Measurements from ENCODE around the gene YJEFN3.

DNA sequence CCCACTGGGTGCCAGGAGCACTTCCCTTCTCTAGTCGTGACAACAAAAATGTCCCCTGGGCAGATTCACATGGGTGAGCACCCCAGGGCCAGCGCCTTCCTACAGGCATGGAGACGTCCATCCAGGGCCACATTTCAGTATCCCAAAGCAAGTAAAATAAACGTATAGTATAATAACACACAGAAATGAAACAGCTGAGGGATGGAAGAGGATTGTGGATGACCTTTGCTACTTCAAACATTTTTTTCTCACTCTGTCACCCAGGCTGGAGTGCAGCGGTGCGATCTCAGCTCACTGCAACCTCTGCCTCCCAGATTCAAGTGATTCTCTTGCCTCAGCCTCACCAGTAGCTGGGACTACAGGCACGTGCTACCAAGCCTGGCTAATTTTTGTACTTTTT, 37.6 kb downstream of the YJEFN3 start:
- TF ChIP-seq EZH2phosphoT487 (IDR thresholded peaks at IDR 0.05; ENCODE audit: borderline replicate concordance, low read length): no peak
- TF ChIP-seq, protein P1, sequence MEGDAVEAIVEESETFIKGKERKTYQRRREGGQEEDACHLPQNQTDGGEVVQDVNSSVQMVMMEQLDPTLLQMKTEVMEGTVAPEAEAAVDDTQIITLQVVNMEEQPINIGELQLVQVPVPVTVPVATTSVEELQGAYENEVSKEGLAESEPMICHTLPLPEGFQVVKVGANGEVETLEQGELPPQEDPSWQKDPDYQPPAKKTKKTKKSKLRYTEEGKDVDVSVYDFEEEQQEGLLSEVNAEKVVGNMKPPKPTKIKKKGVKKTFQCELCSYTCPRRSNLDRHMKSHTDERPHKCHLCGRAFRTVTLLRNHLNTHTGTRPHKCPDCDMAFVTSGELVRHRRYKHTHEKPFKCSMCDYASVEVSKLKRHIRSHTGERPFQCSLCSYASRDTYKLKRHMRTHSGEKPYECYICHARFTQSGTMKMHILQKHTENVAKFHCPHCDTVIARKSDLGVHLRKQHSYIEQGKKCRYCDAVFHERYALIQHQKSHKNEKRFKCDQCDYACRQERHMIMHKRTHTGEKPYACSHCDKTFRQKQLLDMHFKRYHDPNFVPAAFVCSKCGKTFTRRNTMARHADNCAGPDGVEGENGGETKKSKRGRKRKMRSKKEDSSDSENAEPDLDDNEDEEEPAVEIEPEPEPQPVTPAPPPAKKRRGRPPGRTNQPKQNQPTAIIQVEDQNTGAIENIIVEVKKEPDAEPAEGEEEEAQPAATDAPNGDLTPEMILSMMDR (IDR thresholded peaks at IDR 0.05; ENCODE audit: low read depth, low read length, poor library complexity, severe bottlenecking): no peak
